OCI-LY1 (cell line): ENCODE data around the gene FILIP1L.

Experiments used
- H2AFZ ChIP-seq: fragments of 200-600 bp; sonication (generic), shearing (Covaris generic); 2 replicates; pipeline ENCODE4 v1.6.0; 2014; ENCODE audit warnings: antibody characterized with exemption, mild to moderate bottlenecking, low read length
- H3F3A ChIP-seq: fragments of 200-600 bp; sonication (generic), shearing (Covaris generic); 2 replicates; pipeline ENCODE4 v1.6.0; 2014; ENCODE audit warnings: mild to moderate bottlenecking, antibody characterized with exemption, low read length, moderate library complexity; ENCODE audit not compliant: insufficient read depth
- H3K27ac ChIP-seq: fragments of 200-600 bp; sonication (generic); 2 replicates; pipeline ENCODE4 v1.5.1; 2014; ENCODE audit warnings: low read length, mixed run types, mild to moderate bottlenecking, low read depth; ENCODE audit not compliant: poor library complexity, severe bottlenecking
- H3K27me3 ChIP-seq: fragments of 200-600 bp; sonication (generic); 2 replicates; pipeline ENCODE4 v1.6.0; 2014; ENCODE audit warnings: antibody characterized with exemption, mild to moderate bottlenecking, low read length, moderate library complexity; ENCODE audit not compliant: insufficient read depth
- H3K36me3 ChIP-seq: fragments of 200-600 bp; sonication (generic); 2 replicates; pipeline ENCODE4 v1.6.1; 2014; ENCODE audit warnings: mild to moderate bottlenecking, antibody characterized with exemption, low read length, moderate library complexity, mixed read lengths; ENCODE audit not compliant: insufficient read depth
- H3K4me1 ChIP-seq: fragments of 200-600 bp; sonication (generic); 2 replicates; pipeline ENCODE4 v1.5.1; 2014; ENCODE audit warnings: mild to moderate bottlenecking, low read length, moderate library complexity; ENCODE audit not compliant: insufficient read depth, severe bottlenecking
- H3K4me2 ChIP-seq: fragments of 200-600 bp; sonication (generic), shearing (Covaris generic); 2 replicates; pipeline ENCODE4 v1.6.1; 2014; ENCODE audit warnings: low read length
- H3K4me3 ChIP-seq: fragments of 200-600 bp; sonication (generic); 2 replicates; pipeline ENCODE4 v1.5.1; 2014; ENCODE audit warnings: low read length, low read depth, mild to moderate bottlenecking, mixed read lengths; ENCODE audit not compliant: poor library complexity, severe bottlenecking
- H3K79me2 ChIP-seq: fragments of 200-600 bp; shearing (Covaris generic); 2 replicates; pipeline ENCODE4 v1.6.1; 2016; ENCODE audit warnings: mixed run types, low read length, mixed read lengths; ENCODE audit not compliant: insufficient read depth
- H3K9ac ChIP-seq: fragments of 200-600 bp; sonication (generic), shearing (Covaris generic); 2 replicates; pipeline ENCODE4 v1.6.1; 2014; ENCODE audit warnings: mild to moderate bottlenecking, low read length, mixed read lengths
- H3K9me2 ChIP-seq: fragments of 200-600 bp; sonication (generic), shearing (Covaris generic); 2 replicates; pipeline ENCODE4 v1.6.1; 2014; ENCODE audit warnings: low read depth, mild to moderate bottlenecking, low read length, mixed read lengths
- H3K9me3 ChIP-seq: fragments of 200-600 bp; shearing (Covaris generic); 2 replicates; pipeline ENCODE4 v1.6.1; 2014; ENCODE audit warnings: low read length, mixed read lengths
- H4K20me1 ChIP-seq: fragments of 200-600 bp; sonication (generic), shearing (Covaris generic); 2 replicates; pipeline ENCODE4 v1.6.0; 2016; ENCODE audit warnings: mild to moderate bottlenecking, low read length; ENCODE audit not compliant: insufficient read depth
- EZH2 ChIP-seq: fragments of 200-600 bp; sonication (generic), shearing (Covaris generic); IDR thresholded peaks from 2 replicates; pipeline ENCODE4 v1.8.0; 2017; ENCODE audit warnings: borderline replicate concordance, mixed run types, mild to moderate bottlenecking, antibody characterized with exemption, low read length, moderate library complexity, mixed read lengths
- TF ChIP-seq, protein P1 (sequence below): fragments of 200-600 bp; sonication (generic), shearing (Covaris generic); IDR thresholded peaks from 2 replicates; pipeline ENCODE4 v1.5.1; 2017; ENCODE audit warnings: mild to moderate bottlenecking, antibody characterized with exemption, low read length, moderate library complexity, mixed read lengths

FILIP1L gene

DNA sequence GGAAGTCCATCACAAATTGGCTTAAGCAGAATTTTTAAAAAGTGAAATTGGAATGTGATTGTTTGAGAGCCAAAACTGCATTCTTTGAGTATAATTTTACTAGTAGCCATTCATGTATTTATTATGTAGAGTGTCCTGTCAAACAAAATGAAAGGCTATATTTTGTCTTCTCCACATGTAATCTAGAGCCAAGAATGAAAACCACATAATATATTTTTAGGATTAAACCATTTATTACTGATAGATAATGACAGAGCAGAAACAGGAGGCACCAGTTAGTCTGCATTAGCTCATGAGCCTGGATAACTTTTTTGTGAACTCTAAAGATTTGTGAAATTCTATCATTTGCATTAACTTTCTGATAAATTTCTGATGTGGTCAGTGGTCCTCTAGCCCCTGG is 130.2 kb downstream of the FILIP1L start:
- Histone ChIP-seq H2AFZ (no peak overlapping the region), H3K27me3 (no peaks in the 10 kb centered on the region), H3K36me3 (no peaks in the 10 kb centered on the region), H3K9me2 (no peaks in the 10 kb centered on the region), H3K4me3 (no peak overlapping the region), H3K79me2 (no peaks in the 10 kb centered on the region), H3K9me3 (no peaks in the 10 kb centered on the region), H3K4me1 (no peaks in the 10 kb centered on the region), H4K20me1 (no peaks in the 10 kb centered on the region), H3K9ac (no peak overlapping the region), H3F3A (no peaks in the 10 kb centered on the region), H3K4me2 (no peak overlapping the region), H3K27ac (no peak overlapping the region)
- TF ChIP-seq, protein P1, sequence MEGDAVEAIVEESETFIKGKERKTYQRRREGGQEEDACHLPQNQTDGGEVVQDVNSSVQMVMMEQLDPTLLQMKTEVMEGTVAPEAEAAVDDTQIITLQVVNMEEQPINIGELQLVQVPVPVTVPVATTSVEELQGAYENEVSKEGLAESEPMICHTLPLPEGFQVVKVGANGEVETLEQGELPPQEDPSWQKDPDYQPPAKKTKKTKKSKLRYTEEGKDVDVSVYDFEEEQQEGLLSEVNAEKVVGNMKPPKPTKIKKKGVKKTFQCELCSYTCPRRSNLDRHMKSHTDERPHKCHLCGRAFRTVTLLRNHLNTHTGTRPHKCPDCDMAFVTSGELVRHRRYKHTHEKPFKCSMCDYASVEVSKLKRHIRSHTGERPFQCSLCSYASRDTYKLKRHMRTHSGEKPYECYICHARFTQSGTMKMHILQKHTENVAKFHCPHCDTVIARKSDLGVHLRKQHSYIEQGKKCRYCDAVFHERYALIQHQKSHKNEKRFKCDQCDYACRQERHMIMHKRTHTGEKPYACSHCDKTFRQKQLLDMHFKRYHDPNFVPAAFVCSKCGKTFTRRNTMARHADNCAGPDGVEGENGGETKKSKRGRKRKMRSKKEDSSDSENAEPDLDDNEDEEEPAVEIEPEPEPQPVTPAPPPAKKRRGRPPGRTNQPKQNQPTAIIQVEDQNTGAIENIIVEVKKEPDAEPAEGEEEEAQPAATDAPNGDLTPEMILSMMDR: no peak
- no peak for TF ChIP-seq EZH2

DNA sequence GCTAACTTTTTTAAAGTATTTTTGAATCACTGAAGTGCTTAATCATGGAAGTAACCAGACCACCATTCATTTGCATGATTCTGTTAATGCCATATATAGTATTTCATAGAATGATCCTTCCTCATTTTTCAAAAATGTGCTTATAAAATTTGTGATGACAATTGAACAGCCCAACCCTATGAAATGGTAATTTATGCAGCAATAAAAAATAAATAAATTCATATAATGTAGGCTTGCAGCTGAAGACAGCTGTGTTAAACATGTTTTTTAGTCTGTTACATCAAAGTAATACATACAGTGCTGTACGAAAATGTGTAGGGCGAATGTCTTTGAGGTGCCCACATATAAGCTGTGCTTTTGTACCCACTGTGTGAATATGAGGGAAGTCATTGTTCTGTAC is 131.7 kb downstream of the FILIP1L start:
- H3K4me3 ChIP-seq: no peak overlapping the region
- H3K9ac ChIP-seq: no peak overlapping the region
- no peaks in the 10 kb centered on the region for H3K9me3 ChIP-seq
- no peaks in the 10 kb centered on the region for H3K27me3 ChIP-seq
- no peaks in the 10 kb centered on the region for H4K20me1 ChIP-seq
- TF ChIP-seq, protein P1: no peak
- TF ChIP-seq EZH2: no peak
- no peak overlapping the region for H2AFZ ChIP-seq
- no peaks in the 10 kb centered on the region for H3K36me3 ChIP-seq
- no peaks in the 10 kb centered on the region for H3K4me1 ChIP-seq
- no peaks in the 10 kb centered on the region for H3F3A ChIP-seq
- H3K27ac ChIP-seq: no peak overlapping the region
- H3K4me2 ChIP-seq: no peak overlapping the region
- H3K9me2 ChIP-seq: no peaks in the 10 kb centered on the region
- no peaks in the 10 kb centered on the region for H3K79me2 ChIP-seq

DNA sequence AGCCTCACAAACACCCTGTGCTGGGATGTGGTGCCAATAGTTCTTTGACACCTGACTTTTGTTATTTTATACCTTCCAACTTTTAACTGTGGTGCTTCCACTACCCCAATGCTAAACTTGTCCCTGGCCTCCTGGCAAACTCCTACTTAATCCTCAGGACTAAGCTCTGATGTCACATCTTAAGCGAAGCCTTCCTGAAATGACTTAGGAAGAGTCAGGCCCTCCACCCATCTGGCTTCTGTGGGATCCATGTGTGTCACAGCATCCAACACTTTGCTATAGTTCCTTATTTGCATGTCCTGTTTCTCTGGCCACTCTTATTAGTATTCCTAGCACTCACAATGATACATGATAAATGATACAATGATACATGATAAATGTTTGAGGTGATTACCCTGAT is 133.2 kb downstream of the FILIP1L start:
- no peak overlapping the region for H3K4me2 ChIP-seq
- H3K9me2 ChIP-seq: no peaks in the 10 kb centered on the region
- no peaks in the 10 kb centered on the region for H3K4me1 ChIP-seq
- H3K27me3 ChIP-seq: no peaks in the 10 kb centered on the region
- H2AFZ ChIP-seq: no peak overlapping the region
- H3K4me3 ChIP-seq: no peak overlapping the region
- no peaks in the 10 kb centered on the region for H3K9me3 ChIP-seq
- no peaks in the 10 kb centered on the region for H3F3A ChIP-seq
- H3K36me3 ChIP-seq: no peaks in the 10 kb centered on the region
- no peaks in the 10 kb centered on the region for H4K20me1 ChIP-seq
- TF ChIP-seq EZH2: no peak
- TF ChIP-seq, protein P1: no peak
- H3K79me2 ChIP-seq: no peaks in the 10 kb centered on the region
- no peak overlapping the region for H3K27ac ChIP-seq
- H3K9ac ChIP-seq: no peak overlapping the region
